HG03196 (cell line): ENCODE results near the gene GLIS1.

ENCODE experiments used
- ATAC-seq: cut with Tn5 transposase; IDR thresholded peaks from one replicate; pipeline ENCODE4 v1.9.1; 2021; ENCODE audit not compliant: unreplicated experiment

GLIS1 gene

DNA sequence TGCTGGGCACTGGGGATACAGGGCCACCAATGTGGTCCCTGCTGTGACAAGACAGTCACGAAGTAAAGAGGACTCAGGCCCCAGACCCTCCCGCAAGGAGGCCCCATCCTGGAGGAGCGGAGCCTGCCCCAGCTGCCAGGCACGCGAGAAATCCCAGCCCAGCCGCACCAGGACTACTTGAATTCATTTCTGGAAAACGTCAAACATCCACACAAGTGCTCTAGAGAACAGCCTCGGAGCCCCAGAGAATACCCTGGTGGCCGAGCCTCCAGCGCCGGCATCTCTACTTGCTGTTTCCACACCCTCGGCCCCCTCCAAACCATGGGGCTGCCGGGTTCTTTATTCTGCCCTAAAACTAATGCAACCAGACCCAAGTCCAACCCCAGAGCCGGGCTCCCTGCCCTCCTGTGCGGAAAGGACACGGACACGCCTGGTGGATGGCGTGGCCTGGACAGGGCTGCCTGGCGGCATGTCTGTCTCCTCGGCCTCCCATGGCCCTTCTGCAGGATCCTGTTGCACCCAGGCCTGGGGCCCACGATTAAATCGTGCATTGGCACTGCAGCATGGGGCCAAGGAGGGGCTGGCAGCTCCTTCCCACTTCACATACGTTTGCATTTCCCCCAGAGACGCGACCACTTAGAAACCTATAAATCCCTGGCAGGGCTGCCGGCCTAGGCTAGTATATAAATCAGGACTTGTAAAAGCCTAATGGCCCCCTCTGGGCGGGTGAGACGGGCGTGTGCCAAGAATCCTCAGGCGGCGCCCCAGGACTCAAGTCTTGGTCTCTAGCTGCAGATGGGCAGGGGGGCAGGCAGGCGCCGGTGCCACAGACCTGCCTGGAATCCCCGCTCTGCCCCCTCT lies 238.5 kb downstream of the GLIS1 start:
- ATAC-seq: no peak

DNA sequence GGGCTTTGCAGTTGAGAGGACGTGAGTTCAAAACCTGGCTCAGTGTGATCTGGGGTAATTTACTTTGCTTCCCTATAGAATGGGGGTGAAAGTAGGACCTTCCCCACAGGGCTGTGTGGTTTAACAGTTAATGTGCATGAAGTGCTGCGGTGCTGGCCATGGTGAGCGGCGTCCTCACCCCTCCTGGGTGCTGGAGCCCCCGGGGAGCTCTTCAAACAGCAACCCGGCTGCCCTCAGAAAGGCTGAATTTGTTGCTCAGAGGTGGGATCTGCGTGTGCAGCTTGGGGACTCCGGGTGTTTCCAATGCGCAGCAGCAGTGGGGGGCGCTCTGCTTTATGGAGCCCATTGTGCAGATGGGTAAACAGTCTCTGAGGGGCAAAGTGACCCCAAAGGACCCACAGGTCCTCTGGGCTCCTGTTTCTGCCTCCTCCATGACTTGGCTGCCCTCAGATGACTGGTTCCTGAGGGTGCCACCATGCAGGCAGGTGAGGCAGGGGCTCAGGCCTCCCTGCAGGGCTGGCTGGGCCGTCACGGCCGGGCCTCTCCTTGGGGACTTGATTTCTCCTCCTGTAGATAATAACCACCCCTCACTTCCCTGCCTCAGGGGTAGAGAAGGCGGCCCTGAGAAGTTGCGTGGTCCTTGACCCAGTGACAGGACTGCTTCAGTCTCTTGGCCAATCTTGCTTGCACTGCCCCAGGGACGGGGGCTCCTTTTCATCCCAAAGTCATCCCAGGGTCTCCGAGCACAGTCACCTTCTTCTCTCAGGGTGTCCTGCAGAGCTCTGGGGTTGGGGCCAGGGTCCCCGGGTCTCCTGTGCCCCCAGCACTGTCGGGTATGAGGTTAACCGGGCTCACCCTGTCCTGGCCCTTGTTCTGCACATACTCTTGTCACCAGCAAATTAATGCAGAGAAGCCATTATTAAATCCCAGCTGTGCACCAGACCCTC lies 239.4 kb downstream of the GLIS1 start:
- ATAC-seq: no peak

GRCh38 chr1:53498555-53499131 lies 240.3 kb downstream of the GLIS1 start:
- no peak for ATAC-seq

GRCh38 chr1:53495633-53496345 lies 243.2 kb downstream of the GLIS1 start:
- ATAC-seq: no peak

- ATAC-seq: no peak
Observed at GRCh38 chr1:53490351-53490750, 248.6 kb downstream of the GLIS1 start.

DNA sequence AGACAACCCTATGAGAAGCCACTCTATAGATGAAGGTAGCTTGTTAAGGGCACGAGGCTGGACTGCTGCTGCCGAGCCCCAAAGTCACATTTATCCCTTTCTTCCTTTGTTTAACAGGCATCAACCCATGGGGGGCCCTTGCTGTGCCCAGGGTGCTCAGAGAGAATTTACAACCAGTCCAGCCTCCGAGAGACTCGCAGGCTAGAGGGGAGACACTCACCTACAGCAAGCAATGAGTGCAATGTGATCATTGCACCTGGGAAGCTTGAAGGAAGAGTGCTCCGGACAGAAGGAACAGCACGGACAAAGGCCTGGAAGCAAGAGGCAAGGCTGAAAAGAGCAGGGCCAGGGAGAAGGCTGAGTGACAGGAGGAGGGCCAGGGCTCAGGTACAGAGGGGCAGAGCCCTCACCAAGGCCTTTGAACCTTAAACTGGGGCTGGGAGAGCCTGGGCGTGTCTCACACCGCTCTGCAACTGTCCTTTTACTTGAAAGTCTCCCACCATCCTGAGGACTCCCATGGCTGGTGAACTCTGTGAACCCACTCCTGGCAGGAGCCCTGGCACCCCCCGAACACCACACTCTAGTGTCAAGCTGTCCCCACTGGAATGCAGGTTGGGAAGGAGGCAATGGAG lies 252.5 kb downstream of the GLIS1 start:
- ATAC-seq: no peak

DNA sequence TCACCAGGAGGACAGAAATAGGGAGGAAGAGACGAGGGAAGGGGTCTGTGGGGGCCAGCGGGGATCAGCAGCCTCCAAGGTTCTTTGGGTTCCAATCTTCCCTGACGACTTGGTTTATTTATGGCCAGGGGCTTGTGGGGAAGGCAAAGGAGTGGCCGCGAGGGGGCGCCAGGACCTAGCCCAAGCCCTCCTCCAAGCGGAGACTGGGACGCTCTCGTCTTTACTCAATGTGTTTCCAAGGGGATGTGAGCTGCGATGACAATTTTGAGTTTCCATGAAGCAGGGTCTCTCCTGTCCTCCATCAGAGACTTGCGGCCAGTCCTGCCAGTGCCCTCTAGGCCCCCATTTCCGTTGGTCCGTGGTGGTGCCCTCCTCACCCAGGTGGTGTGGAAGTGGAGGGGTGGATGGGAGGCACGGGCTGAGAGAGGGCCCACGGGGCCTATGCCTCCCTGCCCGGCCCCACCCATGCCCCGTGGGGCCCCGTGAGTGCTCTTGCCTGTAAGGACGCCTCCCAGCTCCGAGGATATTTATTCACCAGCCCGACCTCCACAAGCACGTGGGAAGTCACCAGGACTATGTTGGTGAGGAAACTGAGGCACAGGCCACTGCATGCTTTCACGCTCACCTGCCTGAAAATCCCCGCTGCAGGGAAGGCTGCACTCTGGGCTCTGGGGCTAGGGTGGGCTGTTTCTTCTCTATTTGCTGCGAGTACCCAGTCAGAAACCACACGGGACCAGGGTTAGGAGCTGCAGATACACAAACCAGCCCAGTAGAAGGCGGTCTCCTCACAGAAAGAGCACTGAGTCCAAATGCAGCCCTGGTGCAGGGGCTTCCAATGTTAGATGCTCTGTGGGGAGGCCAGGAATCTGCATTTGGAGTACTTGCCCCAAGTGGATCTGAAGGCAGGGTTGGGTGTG lies 253.2 kb downstream of the GLIS1 start:
- ATAC-seq: no peak

GRCh38 chr1:53484705-53485477 lies 254.1 kb downstream of the GLIS1 start:
- ATAC-seq: no peak

- ATAC-seq: no peak
Observed at GRCh38 chr1:53483656-53484055, 255.3 kb downstream of the GLIS1 start.

DNA sequence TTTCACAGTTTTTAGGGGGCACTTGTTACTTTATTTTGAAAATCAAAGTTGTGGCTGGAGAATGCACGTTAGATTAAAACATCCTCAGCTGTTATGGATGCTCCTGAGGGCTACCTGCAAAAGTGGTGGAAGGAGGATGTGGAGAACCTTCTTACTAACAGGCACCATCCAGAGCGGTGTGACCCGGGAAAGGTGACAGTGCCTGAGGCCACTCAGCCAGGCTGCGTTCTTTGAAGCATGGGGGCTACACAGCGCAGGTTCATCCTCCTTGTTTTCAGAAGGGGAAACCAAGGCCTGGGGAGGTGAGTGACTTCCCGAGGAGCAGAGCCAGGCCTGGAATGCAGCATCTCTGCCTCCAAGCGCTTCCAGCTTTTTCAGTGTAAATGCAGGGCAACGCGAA lies 255.8 kb downstream of the GLIS1 start:
- ATAC-seq: no peak

DNA sequence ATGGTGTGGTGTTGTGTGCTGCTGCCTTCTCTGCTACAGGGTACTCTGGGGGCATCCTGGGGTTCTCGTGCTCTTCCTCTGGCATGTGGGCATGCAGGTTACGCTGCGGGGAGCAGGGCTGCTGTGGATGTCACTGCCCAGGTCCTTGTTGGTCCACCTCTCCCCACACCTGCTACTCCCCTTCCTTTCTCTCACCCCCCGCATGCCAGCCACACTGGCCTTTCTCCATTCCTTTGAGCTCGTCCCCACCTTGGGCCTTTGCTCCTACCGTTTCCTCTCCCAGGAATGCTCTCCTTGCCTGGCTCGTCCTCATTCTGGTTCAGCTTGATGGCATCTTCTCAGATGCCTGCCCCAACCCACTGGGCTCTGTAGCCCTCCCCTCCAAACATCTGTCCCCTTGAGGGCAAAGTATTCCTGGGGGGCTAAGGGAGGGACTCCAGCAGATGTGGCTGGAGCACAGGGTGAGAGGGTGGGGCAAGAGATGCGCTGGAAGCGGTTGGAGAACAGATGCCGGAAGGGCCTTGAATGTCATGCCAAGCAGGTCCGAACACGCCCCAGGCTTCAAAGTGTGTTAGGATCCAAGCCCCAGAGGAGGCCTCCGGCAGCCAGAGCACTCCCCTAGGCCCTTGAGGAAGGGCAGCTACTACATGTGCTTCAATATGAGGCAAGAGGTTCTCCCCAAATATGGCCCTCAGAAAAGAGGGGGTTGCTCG lies 256.4 kb downstream of the GLIS1 start:
- no peak for ATAC-seq

GRCh38 chr1:53481456-53481855 lies 257.5 kb downstream of the GLIS1 start:
- no peak for ATAC-seq

- ATAC-seq: no peak
Observed at GRCh38 chr1:53480678-53481077, 258.3 kb downstream of the GLIS1 start.

- ATAC-seq: no peak
Observed at GRCh38 chr1:53478502-53478818, 260.5 kb downstream of the GLIS1 start.

DNA sequence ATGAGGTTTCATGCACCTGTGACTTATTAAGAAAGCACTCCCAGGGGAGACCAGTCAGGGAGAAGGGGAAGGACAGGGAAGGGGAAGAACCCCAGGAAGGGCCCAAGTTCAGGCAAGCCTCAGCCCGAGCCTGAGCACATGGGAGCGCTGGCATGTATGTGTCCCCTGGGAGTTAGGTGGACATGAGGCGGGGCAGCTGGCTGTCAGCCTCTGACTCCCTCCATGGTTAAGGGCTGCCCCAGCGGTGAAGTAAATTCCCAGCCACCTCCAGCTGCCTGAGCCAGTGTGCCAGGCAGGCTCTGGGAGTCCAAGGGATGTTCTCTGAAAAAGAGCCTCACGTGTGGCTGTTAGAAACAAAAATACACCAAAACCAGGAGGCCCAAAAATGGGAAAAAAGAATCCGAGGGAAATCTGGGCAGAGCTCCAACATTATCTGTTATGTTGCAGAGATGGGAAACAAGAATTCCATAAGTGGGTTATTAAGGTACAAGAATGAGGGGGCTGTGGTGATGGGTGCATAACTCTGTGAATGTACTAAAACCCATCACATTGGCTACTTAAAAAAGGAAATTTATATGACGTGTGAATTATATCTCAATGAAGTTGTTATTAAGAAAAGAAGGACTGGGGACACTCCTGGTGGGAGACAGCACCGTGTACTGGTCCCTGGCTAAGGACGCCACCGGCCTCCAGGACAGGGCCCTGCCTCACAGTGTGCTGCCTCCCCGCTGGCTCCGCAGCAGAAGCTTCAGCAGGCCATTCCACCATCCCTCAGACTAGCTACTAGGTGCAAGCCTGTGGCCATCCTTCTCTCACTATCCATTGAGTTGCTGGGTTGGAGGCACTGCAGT lies 261.1 kb downstream of the GLIS1 start:
- no peak for ATAC-seq

- no peak for ATAC-seq
Observed at GRCh38 chr1:53476579-53476978, 262.4 kb downstream of the GLIS1 start.

DNA sequence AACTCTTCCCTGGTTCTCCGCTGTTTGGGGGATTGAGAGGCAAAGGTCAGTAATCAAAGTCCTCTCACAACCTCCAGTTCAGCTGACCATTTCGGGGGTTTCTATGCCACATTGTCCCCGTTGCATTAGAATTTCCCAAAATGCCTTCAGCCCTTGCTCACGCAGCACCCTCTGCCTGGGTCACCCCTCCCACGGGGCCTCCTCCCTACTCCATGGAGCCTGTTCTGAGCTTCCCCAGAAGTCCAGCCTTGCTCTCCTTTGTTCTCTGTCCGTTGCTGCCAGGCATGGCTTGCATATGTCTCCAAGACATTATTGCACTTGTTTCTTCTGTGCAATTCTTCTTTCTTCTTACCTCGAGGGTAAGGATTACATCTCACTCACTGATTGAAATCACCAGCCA lies 263.3 kb downstream of the GLIS1 start:
- no peak for ATAC-seq
